Right lobe of liver (tissue), 4 donors: ENCODE data around the gene LUZP1.

Source experiments
- POLR2A ChIP-seq: fragments of 450-650 bp; IDR thresholded peaks from one replicate; pipeline ENCODE4 v1.6.1; 2017; ENCODE audit warnings: antibody characterized with exemption, mild to moderate bottlenecking
- TF ChIP-seq, protein P1 (sequence below), 4 donors: fragments of 200-600 bp in 3 of 4; fragments of 450-650 bp in 1 of 4; IDR thresholded peaks; one replicate each; pipeline versions ENCODE4 v1.5.1 to v1.8.0; 2016 to 2022; ENCODE audit warnings: antibody characterized with exemption in 4 of 4, mild to moderate bottlenecking in 2 of 4
- donor health status: DM: no; HTN: no; CAD: no.
- donor health status: DM: no; HTN: no; CAD: no.
- donor health status: DM: no; HTN: yes; CAD: no.

DNA sequence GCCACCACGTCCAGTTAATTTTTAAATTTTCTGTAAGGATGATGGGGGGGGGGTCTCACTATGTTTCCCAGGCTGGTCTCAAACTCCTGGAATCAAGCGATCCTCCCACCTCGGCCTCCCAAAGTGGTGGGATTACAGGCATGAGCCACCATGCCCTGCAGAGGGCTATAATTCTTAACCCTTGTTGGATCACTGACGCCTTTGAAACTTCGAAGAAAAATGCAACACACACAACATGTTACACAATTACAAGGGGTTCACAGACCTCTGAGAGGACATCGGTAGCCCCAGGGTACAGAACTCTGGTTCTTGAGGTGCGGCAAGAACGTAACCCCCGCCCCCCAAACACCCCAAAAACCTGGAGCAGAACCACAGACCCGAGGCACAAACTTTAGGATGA lies 8.4 kb upstream of the LUZP1 start:
- TF ChIP-seq, protein P1, sequence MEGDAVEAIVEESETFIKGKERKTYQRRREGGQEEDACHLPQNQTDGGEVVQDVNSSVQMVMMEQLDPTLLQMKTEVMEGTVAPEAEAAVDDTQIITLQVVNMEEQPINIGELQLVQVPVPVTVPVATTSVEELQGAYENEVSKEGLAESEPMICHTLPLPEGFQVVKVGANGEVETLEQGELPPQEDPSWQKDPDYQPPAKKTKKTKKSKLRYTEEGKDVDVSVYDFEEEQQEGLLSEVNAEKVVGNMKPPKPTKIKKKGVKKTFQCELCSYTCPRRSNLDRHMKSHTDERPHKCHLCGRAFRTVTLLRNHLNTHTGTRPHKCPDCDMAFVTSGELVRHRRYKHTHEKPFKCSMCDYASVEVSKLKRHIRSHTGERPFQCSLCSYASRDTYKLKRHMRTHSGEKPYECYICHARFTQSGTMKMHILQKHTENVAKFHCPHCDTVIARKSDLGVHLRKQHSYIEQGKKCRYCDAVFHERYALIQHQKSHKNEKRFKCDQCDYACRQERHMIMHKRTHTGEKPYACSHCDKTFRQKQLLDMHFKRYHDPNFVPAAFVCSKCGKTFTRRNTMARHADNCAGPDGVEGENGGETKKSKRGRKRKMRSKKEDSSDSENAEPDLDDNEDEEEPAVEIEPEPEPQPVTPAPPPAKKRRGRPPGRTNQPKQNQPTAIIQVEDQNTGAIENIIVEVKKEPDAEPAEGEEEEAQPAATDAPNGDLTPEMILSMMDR (IDR thresholded peaks at IDR 0.05): no peak
- no peak for TF ChIP-seq POLR2A
